GM21367 (cell line): ENCODE results near the gene NBDY.

Experiments
- ATAC-seq: cut with Tn5 transposase; IDR thresholded peaks from one replicate; pipeline ENCODE4 v1.9.1; 2021; ENCODE audit not compliant: unreplicated experiment

NBDY gene

DNA sequence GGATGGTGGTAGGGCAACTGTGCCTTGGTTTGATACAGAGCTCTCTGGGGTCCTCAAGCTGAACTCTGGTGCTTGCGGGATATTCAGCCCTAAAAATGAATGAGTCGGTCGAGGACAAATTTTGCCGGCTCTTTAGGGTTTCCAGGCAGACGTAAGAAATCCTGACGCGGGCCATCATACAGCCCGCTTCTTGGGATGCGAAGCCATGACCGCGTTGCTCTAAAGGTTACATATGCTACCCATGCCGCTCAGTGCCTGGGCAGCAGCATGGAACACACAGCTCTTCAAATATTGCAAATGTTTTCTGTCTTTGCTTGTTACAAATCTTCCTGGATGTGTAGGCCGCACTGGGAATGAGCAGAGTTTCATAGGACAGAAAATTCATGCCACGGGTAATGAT lies 55.6 kb downstream of the NBDY start:
- no peak for ATAC-seq

DNA sequence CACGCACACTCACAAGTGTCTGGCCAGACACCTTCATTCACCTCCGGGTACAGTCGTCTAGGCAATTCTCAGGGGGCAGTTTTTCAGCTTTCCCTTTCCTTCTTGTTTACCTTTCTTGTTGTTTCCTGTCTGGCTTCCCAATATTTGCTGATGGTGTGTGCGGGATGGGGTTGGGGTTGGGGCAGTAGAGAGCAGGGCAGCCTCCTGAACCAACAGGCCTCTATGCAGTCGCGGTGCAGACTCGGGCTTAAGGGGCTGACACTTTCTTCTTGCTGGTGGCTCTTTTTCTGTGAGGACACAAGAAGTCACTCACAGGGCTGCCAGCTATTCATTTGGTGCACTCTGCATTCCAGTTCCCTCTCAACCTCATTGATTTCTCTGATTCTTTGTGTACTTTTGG lies 56.4 kb downstream of the NBDY start:
- no peak for ATAC-seq

DNA sequence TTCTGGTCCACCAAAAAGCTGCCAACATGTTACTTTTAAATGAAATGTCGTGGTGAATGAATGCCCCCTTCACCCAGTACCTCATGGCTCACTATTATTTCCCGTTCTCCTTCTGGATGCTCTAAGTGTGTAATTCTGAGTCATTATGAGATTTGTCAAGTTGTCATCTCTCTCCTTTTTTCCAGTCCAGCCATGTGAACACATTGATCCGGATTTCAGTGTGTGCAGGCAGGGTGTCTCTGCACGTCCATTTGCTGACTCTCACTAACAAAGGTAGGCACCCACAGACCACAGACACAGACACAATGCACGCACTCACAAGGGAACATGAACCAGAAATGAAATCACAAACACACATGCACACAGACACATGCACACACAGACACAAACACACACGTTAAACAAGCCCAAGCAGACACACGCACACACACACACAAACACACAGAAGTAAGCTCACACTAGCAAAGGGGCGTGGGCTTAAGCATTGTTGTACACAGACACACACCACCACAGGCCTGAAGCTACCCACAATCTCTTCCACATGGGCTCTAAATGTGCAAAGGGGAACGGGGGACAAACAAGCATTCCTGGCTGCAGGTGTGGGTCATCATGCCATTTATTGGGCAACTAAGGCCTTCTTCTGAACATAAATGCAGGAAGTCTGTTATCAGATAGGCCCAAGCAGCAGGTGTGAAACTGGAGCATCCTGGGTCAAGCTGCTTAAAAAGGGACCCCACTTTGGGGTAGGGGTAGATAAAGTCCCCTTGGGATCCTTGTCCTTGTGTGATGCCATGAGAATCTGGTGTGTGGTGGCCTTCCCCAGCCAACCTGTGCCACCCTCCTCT lies 58.1 kb downstream of the NBDY start:
- no peak for ATAC-seq

DNA sequence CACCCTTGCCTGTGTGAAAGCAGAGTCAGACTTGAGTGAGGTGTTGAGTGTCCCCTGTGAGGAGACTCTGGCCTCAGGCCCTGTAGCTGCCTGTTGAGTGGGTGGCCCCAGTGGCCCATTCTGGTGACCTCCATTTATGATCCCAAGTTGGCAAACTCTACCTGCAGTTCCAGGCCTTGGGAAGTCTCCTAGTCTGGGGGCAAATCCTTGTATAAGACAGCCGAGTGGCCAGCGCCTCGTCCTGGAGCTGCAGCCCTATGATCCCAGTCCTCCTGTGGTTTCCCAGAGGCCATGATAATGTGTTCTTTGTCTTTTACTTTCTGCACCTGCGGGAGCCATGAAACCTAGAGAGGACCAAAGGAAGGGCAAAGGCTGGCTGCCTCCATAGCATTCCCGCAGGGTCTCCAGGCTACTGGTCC lies 58.7 kb downstream of the NBDY start:
- ATAC-seq, result no peak

DNA sequence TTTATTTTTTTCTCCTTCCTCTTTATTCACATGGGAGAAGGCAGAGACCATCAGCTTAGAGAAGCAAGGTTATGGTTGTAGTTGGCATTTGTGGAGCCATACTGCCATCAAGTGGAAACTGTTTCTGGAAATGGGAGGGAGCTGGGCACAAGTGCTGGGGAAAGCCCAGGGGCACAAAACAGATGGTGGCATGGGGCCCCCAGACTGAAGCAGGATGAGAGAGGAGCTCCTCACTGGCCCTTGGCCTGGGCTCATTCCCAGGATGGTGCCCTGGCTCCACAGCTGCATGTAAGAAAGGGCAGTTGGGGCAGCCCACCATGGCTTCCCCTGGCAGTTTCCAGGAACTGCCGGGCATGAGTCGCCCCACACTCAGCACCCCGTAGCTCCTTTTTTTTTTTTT lies 59.2 kb downstream of the NBDY start:
- no peak for ATAC-seq

DNA sequence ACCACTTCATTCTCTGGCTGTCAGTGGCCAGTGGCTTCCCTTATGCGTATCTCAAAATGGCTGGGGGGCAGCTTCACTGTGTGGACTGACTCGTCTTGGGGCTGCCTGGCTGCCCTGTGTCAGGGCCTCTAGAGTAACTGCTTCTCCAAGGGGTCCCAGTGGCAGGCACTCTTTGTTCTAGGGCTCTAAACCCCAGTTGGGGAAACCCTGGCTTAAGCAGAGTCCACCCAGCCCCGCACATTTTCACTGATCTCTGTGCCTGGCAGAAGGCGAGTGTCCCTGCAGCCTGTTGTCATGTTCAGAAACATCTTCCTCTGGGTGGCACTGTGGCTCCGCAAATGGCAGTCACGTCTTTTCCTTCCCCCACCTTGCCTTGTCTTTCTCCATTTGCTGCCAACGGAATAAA lies 59.7 kb downstream of the NBDY start:
- no peak for ATAC-seq

DNA sequence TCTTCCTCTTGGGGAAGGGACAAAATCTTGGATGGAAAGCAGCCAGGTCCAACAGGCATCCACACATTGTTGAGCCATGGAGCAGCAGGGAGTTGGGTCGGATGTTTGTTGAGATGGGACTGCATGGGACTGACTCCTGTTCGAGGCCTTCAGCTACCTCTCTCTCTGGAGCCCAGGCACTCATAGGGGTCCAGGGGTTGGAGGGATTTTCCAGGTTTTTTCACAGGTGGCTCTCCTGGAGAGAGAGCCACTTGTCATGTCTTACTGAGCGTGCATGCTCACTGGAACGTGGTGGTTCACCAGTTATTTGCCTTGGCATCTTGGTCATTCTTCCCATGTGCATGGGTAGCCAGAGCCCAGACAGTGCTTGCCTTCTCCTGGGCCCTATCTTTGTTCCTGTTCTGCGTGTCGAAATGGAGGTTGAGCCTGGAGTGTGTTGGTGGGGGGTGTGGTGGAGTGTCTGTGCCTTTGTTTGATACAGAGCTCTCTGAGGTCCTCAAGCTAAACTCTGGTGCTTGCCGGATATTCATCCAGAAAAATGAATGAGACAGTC lies 60.6 kb downstream of the NBDY start:
- no peak for ATAC-seq

DNA sequence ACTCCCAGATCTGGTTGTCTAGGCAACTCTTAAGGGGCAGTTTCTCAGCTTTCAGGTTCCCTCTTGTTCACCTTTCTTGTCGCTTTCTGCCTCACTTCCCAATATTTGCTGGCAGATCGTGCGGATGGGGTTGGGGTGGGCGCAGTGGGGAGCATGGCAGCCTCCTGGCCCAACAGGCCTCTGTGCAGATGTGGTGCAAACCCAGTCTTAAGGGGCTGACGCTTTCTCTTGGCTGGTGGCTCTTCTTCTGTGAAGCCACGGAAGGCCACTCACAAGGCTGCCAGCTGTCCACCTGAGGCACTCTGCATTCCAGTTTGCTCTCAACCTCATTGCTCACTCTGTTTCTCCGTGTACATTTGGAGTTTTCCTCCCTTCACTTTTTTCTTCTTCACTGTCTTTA lies 61.7 kb downstream of the NBDY start:
- ATAC-seq, result no peak

DNA sequence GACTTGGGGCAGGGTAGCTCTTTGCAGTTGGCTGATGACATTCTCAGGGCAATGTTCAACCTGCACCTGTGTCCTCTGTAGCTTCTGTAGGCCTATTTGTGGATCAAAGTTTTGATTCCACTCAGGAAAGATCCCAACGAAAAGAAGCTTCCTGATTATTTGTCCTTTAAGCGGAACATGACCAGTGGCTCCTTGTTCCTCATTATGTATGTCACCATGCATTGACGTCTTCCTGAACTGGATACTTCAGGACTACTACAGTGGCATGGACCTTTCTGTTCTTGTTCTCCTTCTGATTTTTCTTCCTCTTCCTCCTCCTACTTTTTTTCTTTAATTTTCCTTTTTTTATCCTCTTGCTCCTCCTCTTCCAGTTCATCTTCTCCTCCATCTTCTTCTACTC lies 62.4 kb downstream of the NBDY start:
- ATAC-seq, result no peak

DNA sequence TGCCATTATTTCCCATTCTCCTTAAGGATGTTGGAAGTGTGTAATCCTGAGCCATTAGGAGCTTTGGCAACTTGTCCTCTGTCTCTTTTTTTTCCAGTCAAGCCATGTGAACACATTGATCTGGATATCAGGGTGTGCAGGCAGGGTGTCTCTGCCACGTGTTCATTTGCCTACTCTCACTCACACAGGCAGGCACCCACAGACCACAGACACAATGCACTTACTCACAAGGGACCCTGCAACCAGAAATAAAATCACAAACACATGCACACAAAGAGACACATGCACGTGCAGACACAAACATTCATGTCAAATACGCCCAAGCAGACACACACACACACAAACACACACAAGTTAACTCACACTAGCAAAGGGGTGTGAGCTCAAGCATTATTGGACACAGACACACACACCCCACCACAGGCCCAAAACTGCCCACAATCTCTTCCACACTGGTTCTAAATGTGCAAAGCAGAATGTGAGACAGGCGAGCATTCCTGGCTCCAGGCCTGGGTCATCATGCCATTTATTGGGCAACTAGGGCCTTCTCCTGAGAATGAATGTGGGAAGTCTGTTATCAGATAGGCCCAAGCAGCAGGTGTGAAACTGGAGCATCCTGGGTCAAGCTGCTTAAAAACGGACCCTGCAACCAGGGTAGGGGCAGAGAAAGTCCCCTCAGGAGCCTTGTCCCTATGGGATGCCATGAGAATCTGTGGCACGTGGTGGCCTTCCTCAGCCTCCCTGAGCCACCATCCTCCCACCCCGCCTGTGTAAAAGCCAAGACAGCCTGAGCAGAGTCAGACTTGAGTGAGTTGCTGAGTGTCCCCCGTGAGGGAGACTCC lies 63.4 kb downstream of the NBDY start:
- no peak for ATAC-seq

DNA sequence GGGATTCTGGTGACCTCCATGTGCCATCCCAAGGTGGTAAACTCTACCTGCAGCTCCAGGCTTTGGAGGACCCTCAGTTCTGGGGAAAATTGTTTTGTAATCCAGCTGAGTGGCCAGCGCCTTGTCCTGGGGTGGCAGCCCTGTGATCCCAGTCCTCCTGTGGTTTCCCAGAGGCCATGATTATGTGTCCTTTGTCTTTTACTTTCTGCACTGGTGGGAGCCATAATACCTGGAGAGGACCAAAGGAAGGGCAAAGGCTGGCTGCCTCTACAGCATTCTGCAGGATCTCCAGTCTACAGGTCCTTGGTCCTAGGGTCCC lies 64.0 kb downstream of the NBDY start:
- no peak for ATAC-seq

DNA sequence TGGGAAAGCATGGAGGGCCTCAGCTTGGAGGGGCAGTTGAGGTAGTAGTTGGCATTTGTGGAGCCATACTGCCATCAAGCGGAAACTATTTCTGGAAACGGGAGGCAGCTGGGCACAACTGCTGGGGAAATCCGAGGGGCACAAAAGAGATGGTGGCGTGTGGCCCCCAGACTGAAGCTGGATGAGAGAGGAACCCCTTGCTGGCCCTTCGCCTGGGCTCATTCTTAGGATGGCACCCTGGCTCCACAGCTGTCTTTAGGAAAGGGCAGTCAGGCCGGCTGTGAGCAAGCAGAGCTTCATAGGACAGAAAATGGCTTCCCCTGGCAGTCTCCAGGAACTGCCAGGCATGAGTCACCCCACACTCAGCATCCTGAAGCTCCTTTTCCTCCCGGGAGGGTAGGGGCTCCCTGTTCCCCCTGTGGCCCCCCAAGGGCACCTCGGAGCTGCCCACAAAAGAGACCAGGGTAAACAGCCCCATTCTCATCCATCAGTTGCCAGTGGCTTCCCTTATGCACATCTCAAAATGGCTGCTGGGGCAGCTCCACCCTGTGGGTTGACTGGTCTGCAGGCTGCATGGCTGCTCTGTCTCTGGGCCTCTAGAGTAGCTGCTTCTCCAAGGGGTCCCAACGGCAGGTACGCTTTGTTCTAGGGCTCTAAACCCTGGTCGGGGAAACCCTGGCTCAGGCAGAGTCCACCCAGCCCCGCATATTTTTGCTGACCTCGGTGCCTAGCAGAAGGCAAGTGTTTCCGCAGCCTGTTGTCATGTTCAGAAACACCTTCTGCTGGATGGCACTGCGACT lies 64.7 kb downstream of the NBDY start:
- no peak for ATAC-seq

DNA sequence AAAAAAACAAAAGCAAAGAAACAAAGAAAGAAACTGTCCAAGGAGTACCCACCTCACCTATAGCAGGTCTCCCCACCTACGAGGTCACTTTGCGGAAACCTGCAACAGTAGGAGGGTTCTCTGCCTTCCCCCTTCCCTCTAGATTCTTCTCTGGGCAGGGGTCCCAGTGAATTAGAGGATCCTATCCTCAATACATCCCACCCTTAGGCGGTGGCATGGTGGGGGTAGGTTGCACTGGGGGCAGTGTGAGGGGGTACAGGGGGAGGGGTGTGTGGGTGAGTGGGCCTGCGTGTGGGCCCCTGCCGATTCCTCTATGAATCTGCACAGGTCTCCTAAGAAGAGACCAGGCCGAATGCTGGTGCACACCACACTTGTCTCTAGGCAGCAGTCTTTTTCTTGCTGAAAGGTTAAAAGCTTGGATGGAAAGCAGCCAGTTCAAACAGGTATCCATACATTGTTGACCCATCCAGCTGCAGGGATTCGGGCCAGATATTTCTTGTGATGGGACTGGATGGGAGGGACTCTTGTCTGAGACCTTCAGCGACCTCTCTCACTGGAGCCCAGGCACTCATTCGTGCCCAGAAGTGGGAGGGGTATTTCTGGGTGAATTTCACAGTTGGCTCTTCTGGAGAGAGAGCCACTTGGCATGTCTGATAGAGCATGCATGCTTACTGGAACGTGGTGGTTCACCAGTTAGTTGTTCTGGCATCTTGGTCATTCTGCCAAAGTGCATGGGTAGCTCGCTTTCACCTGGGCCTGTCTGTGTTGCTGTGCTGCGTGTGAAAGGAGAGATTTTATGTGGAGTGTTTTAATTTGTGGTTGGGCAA lies 65.6 kb downstream of the NBDY start:
- no peak for ATAC-seq

DNA sequence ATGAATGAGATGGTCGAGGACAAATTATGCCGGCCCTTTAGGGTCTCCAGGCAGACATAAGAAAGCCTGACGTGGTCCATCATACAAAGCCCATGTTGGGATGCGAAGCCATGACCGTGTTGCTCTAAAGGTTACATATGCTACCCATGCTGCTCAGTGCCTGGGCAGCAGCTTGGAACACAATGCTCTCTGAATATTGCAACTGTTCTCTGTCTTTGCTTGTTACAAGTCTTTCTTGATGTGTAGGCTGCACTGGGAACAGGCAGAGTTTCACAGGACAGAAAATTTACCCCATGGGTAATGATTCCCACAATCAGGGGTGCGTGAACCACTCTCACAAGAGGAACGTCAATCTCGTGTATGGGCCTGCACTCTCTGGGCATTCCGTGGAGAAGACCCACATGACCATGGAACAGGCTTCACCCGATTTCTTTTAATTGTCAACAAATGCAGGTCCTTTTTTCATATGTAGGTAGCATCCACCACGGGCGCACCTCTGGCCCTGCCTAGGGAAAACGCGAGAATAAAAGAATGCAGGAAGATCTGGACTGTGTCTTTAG lies 66.3 kb downstream of the NBDY start:
- ATAC-seq, result no peak

DNA sequence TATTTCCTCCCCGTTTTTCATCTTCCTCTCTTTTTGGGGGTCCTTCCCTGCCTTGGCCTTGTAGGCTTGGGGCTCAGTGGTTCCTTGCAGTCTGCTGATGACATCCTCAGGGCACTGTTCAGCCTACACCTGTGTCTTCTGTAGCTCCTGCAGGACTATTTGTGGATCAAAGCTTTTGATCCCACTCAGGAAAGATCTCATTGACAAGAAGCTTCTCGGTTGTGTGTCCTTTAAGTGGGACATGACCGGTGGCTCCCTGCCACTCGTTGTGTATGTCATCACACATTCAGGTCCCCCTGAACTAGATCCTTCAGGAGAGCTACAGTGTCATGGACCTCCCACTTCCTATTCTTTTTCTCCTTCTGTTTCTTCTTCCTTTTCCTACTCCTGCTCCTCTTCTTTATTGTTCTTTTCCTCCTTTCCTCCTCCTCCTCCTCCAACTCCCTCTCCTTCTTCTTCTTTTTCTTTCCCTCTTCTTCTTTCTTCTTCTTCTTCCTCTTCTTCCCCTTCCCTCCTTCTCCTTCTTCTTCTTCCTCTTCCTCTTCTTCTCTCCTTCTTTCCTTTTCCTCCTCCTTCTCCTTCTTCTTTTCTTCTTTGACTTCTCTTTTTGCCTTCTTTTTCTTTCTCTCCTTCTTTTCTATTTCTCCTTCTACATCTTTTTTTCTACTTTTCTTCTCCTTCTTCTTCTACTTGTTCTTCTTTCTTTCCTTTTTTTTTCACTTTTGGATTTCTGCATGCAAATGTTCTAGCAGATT lies 67.8 kb downstream of the NBDY start:
- ATAC-seq, result no peak

DNA sequence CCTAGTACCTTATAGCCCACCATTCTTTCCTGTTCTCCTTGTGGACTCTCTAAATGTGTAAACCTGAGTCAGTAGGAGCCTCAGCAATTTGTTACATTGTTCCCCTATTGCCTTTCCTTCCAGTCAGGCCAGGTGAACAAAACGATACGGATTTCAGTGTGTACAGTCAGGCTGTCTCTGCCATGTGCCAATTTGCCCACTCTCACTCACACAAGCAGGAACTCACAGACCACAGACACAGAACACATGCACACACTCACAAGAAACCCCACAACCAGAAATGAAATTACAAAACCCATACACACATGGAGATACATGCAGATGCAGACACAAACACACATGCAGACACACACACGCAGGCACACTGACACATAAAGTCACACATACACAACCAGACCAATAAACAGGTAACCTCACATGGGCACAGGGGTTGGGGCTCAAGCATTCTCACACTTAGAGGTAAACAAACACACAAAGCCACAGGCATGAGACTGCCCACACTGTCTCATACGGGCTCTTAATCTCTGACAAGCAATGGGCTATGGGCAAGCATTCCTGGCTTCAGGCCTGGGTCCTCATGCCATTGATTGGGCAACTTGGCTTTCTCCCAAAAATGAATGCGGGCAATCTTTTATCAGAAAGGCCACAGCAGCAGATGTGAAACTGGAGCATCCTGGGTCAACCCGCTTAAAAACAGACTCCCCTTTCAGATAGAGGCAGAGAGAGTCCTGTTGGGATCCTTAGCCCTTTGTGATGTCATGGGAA lies 68.7 kb downstream of the NBDY start:
- no peak for ATAC-seq

DNA sequence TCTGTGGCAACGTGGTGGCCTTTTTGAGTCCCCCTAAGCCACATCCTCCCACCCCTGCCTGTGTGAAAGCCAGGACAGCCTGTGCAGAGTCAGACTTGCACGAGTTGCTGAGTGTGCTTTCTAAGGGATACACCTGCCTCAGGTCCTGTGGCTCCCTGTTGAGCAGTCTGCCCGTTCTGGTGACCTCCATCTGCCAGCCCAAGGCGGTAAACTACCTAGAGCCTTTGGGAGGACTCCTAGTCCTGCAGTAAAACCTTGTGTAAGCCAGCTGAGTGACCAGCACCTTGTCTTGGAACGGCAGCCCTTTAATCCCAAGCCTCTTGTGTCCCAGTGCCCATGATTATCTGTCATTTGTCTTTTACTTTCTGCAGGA lies 69.3 kb downstream of the NBDY start:
- ATAC-seq, result no peak

DNA sequence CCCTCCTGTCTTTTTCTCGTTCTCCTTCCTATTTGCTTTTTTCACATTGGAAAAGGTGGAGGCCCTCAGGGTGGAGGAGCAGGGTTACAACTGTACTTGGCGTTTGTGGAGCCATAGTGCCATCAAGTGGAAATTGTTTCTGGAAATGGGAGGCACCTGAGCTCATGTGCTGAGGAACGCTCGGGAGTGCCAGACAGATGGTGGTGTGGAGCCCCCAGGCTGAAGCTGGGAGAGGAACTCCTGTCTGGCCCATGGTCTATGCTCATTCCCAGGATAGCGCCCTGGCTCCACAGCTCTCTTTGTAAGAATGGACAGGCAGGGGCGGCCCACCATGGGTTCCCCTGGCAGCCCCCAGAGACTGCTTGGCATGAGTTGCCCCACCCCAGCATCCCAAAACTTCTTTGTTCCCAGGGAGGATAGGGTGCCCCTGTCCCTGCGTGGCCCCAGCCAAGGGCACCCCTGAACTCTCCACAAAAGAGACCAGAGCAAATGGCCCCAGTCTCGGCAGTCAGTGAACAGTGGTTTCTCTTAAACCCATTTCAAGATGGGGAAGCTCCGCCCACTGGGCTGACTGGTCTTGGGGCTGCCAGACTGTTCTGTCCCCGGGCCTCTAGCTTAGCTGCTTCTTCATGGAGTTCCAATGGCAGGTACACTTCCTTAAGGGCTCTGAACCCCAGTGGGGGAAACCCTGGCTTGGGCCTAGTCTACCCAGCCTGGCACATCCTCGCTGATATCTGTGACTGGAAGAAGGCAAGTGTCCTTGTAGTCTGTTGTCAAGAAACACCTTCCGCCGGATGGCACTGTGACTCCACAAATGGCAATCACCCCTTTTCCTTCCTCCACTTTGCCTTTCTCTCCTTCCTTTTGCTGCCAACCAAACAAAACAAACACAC lies 70.1 kb downstream of the NBDY start:
- ATAC-seq, result no peak
